Glomerular visceral epithelial cell (primary cell): ENCODE results near the gene TSPAN9.

Experiments used
- DNase-seq: peaks from one replicate; pipeline ENCODE4 v3.0.0-alpha.2; 2016; ENCODE audit errors: extremely low spot score

The TSPAN9 gene

GRCh38 chr12:3164454-3165077, 87.4 kb downstream of the TSPAN9 start:
- DNase-seq: no peak

- DNase-seq: no peak
Measured at GRCh38 chr12:3165078-3165980, 88.2 kb downstream of the TSPAN9 start.

GRCh38 chr12:3167636-3168035, 90.5 kb downstream of the TSPAN9 start:
- DNase-seq: no peak

- peak; percentile 92 for DNase-seq
Measured at GRCh38 chr12:3168223-3169221, 91.3 kb downstream of the TSPAN9 start.

GRCh38 chr12:3170423-3171194, 93.4 kb downstream of the TSPAN9 start:
- DNase-seq: peak; percentile 78

GRCh38 chr12:3171195-3171591, 94.0 kb downstream of the TSPAN9 start:
- DNase-seq: peak; percentile 9

- DNase-seq: no peak
Measured at GRCh38 chr12:3172124-3173007, 95.2 kb downstream of the TSPAN9 start.

- DNase-seq: no peak
Measured at GRCh38 chr12:3173008-3173553, 95.9 kb downstream of the TSPAN9 start.

GRCh38 chr12:3173912-3174311, 96.7 kb downstream of the TSPAN9 start:
- DNase-seq: no peak

- DNase-seq: no peak
Measured at GRCh38 chr12:3175238-3175637, 98.1 kb downstream of the TSPAN9 start.

- DNase-seq: no peak
Measured at GRCh38 chr12:3176754-3177153, 99.6 kb downstream of the TSPAN9 start.

- DNase-seq: no peak
Measured at GRCh38 chr12:3177778-3178425, 100.7 kb downstream of the TSPAN9 start.

- DNase-seq: no peak
Measured at GRCh38 chr12:3178671-3179313, 101.6 kb downstream of the TSPAN9 start.

GRCh38 chr12:3179731-3180130, 102.6 kb downstream of the TSPAN9 start:
- no peak for DNase-seq

- DNase-seq: no peak
Measured at GRCh38 chr12:3182426-3182825, 105.2 kb downstream of the TSPAN9 start.

- no peak for DNase-seq
Measured at GRCh38 chr12:3184485-3184884, 107.3 kb downstream of the TSPAN9 start.

- DNase-seq: no peak
Measured at GRCh38 chr12:3185260-3185870, 108.2 kb downstream of the TSPAN9 start.

GRCh38 chr12:3186546-3187215, 109.5 kb downstream of the TSPAN9 start:
- no peak for DNase-seq
